GM19035 (cell line): Measurements from ENCODE around the gene CCSER1.
"Not testable (repeated sequence)": the region's sequence is repeated elsewhere in the genome, so short reads cannot be mapped to it uniquely, and the experiment has no call there.

Source experiments
- ATAC-seq: cut with Tn5 transposase; IDR thresholded peaks from one replicate; pipeline ENCODE4 v1.9.1; 2021; ENCODE audit not compliant: unreplicated experiment

CCSER1 gene

DNA sequence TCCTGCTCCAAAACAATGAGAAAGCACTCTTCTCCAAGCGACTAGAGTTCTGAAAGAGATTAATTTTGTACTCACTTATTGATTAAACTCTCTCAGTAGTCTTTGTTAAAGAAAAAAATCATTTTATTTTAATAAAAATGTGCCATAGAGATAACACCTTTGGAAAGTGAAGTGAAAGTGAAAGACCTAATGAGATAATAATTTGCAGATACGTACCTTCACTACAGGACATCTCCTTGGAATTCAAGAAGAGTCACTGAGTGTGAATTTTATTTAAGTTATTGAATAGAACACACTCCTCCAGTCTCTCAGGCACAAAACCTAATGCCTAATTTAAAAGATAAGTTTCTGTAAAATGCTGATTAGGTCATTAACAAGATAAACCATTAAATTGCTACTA lies 1106.0 kb downstream of the CCSER1 start:
- ATAC-seq = no peak

DNA sequence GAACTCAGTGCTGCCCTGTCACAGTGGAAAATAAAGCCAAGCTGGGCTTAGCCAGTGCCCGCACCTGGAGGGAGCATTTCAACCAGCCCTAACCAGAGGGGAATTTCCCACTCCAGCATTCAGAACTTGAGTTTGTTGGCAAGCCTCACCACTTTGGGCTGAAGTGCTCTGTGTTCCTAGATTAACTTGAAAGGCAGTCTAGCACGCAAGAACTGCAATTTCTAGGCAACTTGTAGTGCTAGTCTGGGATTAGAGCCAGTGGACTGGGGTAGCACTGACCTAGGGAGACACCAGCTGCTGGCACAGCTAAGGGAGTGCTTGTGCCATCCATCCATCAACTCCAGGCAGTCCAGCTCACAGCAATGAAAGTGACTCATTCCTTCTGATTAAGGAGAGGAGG lies 1115.9 kb downstream of the CCSER1 start:
- no peak for ATAC-seq

DNA sequence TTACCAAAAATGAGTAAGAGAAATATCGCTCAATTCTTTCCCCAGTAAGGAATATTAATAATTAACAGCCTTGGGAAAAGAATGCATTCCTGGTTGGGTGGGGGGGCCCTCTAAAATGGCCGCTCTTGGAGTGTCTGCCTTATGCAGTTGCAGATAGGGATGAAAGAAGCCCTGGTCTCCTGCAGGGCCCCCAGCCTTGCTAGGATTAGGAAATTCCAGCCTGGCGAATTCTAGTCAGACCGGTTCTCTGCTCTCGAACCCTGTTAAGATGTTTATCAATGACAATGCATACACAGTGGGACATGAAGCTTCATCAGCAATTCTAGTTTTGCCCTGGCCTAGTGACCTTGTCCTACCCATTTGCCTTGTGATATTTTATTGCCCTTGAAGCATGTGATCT lies 1128.8 kb downstream of the CCSER1 start:
- no peak for ATAC-seq

DNA sequence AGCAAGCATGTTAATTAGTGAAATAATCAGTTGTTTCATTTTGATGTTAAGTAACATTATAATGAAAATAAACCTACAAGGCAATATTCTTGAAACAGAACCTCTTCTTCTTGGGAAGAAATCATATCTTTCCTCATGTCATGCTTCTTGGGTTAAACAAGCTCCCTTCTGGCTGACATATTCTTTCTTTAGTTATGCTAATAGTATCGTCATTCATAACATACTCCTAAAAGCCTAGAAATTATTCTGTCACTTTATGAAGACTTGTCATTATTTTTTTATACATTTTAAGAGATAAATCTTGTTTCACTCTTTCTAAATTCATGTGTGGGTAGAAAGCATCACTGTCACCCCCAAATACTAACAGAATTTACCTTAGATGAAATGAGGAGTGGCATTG lies 1129.6 kb downstream of the CCSER1 start:
- no peak for ATAC-seq

DNA sequence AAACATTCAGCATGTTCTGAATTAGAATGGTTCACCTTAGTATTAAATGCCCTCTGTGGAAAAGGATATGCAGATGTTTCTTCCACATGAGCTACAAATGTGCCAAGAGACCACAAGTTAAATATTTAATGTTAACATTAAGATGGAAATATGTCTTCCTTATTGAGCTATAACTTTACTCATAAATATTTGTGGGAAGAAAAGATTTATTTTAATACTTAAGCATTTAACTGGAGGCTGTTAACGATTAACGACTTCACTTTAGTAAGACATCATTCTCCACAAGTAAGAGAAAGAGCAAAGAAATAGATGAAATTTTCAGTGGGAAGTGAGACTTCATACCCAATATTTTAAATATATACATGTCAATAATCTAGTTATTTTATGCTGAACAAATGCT lies 1130.5 kb downstream of the CCSER1 start:
- no peak for ATAC-seq

DNA sequence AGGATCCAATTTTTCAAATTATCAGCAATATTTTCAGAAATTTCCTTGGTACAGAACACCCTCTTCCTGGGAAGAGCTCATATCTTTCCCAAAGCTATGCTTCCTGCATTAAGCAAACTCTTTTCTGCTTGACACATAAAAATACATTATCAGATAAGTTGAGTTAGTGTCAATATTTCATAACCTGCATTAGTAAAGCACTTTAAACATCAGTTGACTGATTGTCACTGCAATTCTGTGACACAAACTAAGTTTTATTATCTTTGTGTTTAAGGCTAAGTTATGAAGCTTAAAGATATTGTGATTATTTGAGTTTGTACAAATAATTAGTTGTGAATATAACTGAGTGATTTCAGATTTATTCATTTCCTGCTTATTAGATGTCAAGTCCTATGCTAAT lies 1131.1 kb downstream of the CCSER1 start:
- ATAC-seq = no peak

DNA sequence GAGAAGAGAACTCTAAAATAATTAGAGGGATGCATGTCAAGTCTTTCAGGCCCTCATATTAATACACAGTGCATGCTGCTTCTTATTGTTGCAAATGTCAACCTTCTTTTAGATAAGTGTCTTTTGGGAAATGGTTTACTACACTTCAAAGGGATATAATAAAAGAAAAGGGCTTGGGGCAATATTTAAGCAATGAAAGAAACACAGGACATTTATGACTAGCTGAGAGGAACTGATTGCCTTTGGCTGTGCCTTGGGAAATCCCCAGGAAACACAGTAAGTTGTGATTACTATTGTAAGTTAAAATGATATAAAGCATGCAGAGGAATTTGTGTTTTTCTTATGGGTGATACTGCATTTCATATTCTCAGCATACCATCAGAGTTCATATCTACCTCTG lies 1140.3 kb downstream of the CCSER1 start:
- no peak for ATAC-seq

DNA sequence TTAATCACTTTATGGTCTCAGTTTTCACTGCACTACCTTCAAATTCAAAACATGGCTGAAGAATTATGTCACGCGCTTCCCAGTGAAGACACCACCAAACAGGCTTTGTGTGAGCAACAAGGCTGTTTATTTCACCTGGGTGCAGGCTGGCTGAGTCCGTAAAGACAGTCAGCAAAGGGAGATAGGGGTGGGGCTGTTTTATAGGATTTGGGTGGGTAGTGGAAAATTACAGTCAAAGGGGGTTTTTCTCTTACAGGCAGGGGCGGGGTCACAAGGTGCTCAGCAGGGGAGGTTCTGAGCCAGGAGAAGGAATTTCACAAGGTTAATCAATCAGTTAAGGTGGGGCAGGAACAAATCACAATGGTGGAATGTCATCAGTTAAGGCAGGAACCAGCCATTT lies 1141.3 kb downstream of the CCSER1 start:
- ATAC-seq = not testable (repeated sequence)

DNA sequence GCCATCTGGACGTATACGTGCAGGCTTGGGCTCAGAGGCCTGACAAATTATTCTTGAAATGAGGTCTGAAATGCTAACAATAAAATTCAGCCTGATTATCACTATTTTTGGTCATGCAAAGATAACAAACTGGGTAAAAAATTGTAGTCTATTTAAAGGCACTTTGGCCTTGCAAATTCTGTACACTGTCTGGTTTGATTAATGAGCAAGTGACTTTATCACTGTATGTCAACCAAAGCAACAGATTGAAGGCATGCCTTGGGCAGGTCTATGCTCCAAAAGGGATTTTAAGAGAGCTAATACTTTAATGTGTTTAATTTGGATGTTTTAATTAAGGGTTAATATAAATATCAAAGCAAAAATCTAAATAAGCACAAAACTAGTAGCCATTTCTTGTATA lies 1141.7 kb downstream of the CCSER1 start:
- no peak for ATAC-seq

DNA sequence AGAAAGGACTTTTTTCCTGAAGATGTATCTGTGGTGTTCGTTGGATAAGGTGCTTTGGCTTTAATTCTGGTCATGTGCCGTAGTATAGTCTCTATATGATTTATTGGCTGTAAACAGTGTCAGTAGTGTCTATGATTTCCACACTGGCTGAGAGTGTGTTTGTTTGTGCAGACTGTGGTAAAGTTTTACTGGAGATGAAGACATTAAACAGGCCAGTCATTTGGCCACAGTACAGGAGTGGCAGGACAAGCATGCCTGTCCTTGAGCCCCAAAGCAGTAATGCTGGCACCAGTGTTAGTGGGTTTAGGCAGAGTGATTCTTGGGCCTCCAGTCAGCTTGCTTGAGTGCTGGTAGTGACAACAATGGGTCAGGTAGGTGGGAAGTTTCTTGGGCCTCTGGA lies 1152.7 kb downstream of the CCSER1 start:
- ATAC-seq = no peak

DNA sequence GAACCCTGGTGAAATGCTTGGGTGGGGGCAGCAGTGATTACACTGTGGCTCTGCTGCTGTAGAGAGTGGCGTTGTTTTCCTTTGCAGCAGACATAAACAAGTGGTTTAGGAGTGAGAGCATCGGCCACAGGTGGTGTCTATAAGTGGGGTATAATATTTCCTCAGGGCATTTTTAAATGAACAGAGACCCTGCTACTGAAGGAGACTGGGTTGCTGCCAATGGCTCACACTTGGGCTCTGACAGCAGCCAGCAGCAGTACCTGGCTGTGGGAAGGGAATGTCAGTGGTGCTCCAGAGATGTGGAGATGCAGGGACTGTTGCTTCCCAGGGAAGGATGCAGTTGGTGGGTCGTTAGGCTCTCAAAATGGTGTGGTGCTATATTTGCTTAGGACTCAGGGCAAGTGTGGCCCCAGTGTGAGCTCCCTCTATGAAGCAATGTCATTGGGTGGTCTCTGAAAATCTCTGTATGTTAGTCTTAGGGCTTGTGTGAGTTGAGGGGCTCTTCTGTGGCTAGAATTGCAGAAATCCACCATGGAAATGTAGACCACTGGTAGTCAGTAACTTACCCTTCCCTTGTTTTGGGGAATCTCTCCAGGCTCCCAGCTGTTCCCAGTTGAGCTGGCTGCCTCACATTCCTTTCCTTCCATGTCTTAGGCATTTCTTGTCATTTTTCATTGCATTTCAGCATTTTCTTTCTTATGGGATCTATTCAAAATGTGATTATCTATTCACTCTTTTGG lies 1153.5 kb downstream of the CCSER1 start:
- ATAC-seq = no peak

DNA sequence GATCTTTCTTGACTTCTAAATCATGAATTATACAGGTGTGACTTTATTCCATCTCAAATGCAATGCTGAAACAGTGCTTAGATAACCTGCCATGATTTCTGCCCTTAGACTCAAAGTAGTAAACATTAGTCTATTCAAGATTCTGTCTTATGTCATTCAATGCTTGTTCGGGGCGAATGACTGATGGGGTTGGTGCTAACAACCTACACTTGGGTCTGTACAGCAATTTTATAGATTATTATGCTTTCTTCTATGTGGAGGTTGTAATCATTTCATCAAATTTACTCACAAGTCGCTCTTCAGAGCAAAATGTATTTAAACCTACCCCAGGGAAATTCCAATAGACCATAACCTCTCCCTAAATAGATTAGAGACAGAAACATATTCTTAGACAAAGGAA lies 1155.0 kb downstream of the CCSER1 start:
- no peak for ATAC-seq

DNA sequence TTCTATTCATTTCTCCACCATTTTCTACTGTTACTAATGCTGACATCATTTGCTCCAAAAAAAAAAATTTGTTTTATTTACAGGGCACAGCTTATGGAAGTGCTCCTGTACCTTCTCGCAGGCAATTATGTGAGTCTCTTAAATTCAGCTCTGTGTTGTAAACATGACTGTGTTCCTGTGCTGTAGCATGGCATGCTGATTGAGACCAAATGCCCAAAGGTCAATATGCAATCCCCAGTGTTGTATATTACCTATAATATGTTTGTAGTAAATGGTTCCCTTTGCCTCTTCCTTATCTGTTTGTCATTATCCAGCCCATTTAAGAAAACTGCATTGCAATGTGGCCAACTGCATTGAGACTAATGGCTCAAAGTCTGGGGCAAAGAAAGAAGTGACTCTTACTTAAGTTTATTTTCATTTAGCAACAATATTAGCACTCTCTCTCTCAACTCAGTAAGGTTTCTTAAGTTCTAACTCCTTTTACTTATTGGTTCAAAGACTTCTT lies 1156.6 kb downstream of the CCSER1 start:
- no peak for ATAC-seq

DNA sequence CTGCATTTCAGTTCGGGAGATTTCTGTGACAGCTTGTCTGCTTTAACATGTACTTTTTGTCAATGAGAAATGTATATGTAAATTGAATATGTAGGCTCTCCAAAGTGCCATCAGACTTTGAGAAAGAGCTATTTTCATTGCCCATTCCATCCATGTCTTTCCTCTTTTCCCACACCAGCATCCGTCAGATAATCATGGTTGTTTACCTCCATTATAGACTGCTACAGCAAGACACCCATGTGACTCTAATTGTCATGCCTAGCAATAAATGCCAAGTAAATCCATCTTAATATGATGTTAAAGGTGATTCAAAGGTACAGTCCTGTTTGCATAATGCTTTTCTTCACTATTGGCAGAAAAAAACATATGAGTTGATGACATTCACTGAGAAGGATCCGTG lies 1157.3 kb downstream of the CCSER1 start:
- no peak for ATAC-seq

DNA sequence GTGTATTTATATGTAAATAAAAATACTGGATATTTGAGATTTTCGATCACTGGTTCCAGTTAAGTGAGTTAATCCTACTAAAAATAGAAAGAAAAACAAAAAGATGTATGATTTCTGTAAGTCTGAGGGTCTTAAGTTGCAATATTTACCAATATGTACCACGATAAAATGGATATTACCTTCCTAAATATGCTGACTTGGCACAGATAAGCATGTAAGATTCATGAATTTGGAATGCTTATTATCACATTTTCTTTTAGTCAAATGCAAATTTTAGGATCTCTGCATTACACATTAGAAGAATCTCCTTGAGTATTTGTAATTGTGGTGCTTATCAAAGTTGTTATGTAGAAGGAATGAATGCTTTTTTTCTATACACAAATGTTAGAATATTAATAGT lies 1158.3 kb downstream of the CCSER1 start:
- no peak for ATAC-seq

DNA sequence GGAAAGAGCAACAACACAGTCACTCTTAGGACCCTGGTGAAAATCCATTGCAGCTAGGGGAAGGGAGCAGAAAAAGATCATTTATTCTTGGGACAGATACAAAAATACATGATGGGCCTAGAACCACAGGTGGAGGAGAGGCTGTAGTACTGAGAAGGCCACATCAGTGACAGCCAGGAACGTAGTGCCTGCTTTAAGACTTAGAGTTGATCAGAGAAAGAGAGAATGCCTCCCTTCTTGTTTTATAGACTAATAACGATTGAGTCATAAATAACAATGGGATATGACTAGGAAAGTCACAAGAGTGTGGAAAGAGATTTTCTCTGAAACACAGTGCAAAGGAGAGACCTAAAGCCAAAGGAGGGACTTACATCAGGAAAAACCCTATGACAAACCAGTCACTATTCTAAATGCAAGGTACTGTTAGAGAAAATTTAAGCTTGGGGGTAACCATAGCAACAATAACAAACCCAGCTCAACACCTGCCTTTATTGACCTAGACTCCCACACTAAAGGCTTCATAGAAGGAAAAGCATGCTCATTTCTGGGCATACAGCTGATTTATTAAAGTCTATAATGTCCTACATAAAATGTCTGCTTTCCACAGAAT lies 1161.6 kb downstream of the CCSER1 start:
- ATAC-seq = no peak

DNA sequence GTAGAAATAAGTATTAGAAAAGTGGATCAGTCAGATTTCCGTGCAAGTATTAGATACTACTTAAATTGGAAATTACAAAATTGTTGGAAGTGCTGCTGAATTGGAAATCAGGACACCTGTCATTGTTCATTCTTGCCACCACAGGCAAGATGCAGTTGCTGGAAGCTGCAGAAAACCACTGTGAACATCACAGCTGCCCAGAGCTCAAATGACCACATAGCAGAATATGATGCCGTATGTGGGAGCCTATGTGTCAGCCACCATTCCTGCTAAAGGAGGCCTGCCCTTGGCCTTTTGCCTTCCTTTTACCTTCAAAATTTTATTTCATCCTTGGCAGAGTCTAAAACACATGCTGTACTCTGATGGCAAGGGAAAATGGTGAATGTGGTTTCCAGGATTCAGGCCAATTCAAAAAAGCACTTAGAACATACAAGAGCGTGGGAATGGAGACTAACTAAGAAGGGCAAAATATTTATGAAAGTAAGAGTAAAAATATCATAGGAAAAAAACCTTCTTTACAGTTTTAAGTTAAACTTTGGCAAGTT lies 1171.0 kb downstream of the CCSER1 start:
- ATAC-seq = no peak

DNA sequence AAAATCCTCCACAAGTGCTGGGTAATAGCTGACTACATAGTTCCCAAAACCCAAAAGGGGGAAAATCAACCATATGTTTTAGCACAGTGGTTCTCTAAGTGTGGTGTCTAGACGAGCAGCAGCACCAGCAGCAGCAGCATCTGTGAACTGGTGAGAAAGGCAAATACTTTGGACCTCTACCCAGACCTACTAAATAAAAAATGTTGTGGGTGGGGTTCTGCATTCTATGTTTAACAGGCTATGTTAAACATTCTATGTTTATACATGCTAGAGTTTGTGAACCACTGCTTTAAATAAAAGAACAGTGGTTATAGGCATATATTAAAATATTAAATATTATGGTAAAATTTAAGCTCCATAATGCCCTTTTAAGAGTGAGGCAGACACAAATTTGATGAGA lies 1171.6 kb downstream of the CCSER1 start:
- no peak for ATAC-seq

DNA sequence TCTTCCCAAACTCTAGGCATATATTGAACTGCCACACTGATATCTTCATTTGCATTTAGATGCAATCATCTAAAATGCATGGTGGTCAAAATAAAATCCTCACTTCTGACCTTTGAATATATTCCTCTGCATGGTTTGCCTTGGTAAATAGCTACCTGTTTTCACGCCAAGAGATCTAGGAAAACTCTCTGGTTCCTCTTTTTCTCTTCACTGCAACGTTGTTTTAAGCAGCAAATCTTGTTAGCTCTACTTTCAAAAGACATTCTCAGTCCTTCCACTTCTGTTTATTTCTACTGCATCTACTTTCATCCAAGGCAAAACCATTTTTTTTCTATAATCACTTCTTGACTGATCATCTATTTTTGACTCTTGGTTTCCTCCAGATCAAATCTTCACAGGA lies 1174.9 kb downstream of the CCSER1 start:
- no peak for ATAC-seq

DNA sequence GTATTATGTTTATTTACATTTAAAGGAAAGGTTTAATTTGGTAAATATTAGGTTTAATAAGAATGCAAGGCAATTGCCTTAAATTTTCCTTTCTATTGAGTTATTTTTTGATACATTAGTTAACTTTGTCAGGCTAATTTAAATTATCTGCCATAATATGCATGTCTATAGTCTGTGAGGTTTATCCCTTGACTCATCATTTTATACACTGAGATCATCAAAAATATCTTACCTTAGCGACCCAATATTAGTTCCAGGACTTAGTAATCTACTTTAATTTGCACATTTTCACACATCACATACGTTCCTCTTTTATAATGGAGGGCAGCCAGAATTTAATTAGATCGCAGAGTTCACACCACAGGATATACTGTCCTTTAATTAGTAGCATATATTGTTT lies 1177.1 kb downstream of the CCSER1 start:
- no peak for ATAC-seq

DNA sequence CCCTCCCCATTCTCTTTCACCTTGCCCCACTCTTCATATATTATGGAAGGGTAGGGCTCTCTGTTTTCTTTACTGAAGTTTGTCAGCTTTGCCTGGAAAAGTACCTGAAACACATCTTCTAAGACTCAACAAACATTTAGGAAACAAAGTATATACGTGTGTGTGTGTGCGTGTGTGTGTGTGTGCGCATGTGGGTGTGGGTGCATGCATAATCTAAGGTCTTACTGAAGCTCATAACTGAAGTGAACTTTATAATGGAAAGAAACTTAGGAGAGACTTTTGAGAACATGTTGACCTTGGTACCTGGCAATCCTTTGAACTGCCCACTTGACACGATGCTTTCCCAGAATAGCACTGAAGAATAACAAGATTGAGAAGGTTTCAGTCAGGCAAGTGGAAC lies 1190.2 kb downstream of the CCSER1 start:
- ATAC-seq = no peak

DNA sequence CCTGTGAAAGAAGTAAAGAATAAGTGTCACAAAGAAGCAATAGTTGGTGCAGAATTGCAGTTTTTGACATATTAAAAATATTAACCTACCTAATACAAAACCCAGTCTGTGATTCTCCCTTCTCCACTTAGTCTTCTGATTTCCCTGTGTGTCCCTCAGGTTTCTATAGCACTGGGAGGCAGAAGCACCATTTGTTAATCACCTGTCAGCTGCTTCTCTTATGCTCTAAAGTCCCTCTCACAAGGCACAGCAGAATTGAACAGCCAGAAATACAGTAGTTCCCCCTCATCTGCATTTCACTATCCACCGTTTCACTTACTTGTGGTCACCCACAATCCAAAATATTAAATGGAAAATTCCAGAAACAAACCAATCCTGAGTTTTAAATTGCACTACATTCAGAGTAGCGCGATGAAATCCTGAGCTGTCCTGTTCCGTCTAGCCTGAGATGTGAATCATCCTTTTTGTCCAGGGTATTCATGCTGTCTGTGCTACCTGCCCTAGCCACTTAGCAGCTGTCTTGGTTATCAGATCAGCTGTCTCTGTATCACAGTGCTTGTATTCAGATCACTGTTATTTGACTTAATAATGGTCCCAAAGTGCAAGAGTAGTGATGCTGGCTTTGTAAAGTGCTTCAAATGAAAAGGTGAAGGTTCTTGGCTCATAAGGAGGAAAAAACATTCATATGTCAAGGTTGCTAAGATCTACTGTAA lies 1192.5 kb downstream of the CCSER1 start:
- ATAC-seq = no peak
